Stimulated activated effector memory CD8-positive, alpha-beta T cell treated with anti-CD3 and anti-CD28 coated beads, Interleukin-12 subunit alpha, Interleukin-12 subunit beta, amount 100 ng/mL, for 72 hours (primary cell): Measurements from ENCODE around the gene PTPN9.
A peak's percentile ranks its signal among the peaks of the same experiment; 100 is the strongest.
"Not testable (repeated sequence)": the region's sequence is repeated elsewhere in the genome, so short reads cannot be mapped to it uniquely, and the experiment has no call there.

Experiments
- ATAC-seq: fragments of 150-1000 bp; cut with Tn5 transposase; 2 replicates; pipeline ENCODE4 v1.10.0; 2021
- DNase-seq, 2 donors: peaks; one replicate each; pipeline ENCODE4 v3.0.0; 2021 to 2022; ENCODE audit warnings: low spot score in 2 of 2
- H3K27ac Mint-ChIP-seq: one replicate; pipeline ENCODE4 v1.8.0; 2022; ENCODE audit warnings: mild to moderate bottlenecking, mixed read lengths
- H3K36me3 Mint-ChIP-seq: one replicate; pipeline ENCODE4 v1.8.0; 2022; ENCODE audit warnings: mild to moderate bottlenecking, mixed read lengths
- H3K4me1 Mint-ChIP-seq: one replicate; pipeline ENCODE4 v1.8.0; 2022; ENCODE audit warnings: mixed read lengths
- H3K4me3 Mint-ChIP-seq: one replicate; pipeline ENCODE4 v1.8.0; 2022; ENCODE audit warnings: mild to moderate bottlenecking, mixed read lengths
- H3K9me3 Mint-ChIP-seq: one replicate; pipeline ENCODE4 v1.8.0; 2022; ENCODE audit warnings: mixed read lengths

PTPN9 gene

DNA sequence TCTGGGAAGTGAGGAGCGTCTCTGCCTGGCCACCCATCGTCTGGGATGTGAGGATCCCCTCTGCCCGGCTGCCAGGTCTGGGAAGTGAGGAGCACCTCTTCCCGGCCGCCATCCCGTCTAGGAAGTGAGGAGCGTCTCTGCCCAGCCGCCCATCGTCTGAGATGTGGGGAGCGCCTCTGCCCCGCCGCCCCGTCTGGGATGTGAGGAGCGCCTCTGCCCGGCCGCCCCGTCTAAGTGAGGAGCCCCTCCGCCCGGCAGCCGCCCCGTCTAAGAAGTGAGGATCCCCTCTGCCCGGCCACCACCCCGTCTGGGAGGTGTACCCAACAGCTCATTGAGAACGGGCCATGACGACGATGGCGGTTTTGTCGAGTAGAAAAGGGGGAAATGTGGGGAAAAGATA lies 20.2 kb downstream of the PTPN9 start:
- H3K4me3 Mint-ChIP-seq, result not testable (repeated sequence)

GRCh38 chr15:75554717-75555116 lies 24.4 kb downstream of the PTPN9 start:
- Mint-ChIP-seq H3K4me1 (peaks cover 6% of the 10 kb centered on the region), H3K36me3 (peaks cover 11% of the 10 kb centered on the region), H3K9me3 (no peaks in the 10 kb centered on the region), H3K4me3 (no peak overlapping the region), H3K27ac (no peak overlapping the region)
- ATAC-seq, result no peak
- DNase-seq, result no peak

More for the DNA sequence above, 20.2 kb downstream of the PTPN9 start:
- not testable (repeated sequence) for H3K9me3 Mint-ChIP-seq, H3K27ac Mint-ChIP-seq, H3K36me3 Mint-ChIP-seq, H3K4me1 Mint-ChIP-seq, ATAC-seq, DNase-seq

DNA sequence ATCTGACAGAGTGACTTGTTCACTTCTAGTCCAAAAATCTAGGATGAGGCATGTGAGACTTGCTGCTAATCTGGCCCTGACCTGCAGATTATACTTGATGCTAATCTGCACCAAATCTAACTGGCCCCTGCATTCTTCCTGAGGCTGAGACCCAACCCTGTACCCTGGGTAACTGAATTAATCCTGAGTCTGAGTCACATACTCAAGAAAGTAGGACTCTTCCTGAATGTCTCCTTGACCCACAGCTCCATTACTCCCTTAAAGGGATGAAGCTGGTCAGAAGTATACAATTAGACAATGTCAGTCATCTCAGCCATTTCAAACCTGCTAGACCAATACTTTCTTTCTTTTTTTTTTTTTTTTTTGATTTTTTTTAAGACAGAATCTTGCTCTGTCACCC lies 25.5 kb downstream of the PTPN9 start:
- no peaks in the 10 kb centered on the region for H3K9me3 Mint-ChIP-seq
- no peak for ATAC-seq

GRCh38 chr15:75551091-75551490 lies 28.0 kb downstream of the PTPN9 start:
- no peaks in the 10 kb centered on the region for H3K9me3 Mint-ChIP-seq
- DNase-seq, result no peak
- no peak overlapping the region for H3K4me3 Mint-ChIP-seq
- peaks cover 6% of the 10 kb centered on the region for H3K36me3 Mint-ChIP-seq
- no peak for ATAC-seq
- no peak overlapping the region for H3K27ac Mint-ChIP-seq
- H3K4me1 Mint-ChIP-seq, result peaks cover 6% of the 10 kb centered on the region

More for the DNA sequence above, 25.5 kb downstream of the PTPN9 start:
- no peak for DNase-seq
- H3K4me3 Mint-ChIP-seq, result no peak overlapping the region
- H3K4me1 Mint-ChIP-seq, result peaks cover 6% of the 10 kb centered on the region
- no peak overlapping the region for H3K27ac Mint-ChIP-seq
- H3K36me3 Mint-ChIP-seq, result peaks cover 6% of the 10 kb centered on the region

DNA sequence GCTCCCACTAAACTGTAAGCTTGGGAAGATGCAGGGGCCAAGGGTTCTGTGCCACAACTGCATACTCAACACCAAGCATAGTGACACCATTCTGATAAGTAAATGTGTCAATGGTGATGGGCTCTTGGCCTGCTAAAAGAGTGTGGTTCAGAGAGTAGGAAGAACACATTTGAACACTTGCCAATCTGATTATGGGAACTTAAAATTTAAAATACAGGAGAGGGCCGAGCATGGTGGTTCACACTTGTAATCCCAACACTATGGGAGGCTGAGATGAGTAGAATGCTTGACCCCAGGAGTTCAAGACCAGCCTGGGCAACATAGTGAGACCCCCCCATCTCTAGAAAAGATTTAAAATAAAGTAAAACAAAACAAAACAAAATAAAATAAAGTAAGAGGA lies 34.1 kb downstream of the PTPN9 start:
- no peaks in the 10 kb centered on the region for H3K9me3 Mint-ChIP-seq
- H3K4me1 Mint-ChIP-seq, result peaks cover 21% of the 10 kb centered on the region
- ATAC-seq, result no peak
- H3K4me3 Mint-ChIP-seq, result no peak overlapping the region
- DNase-seq, result no peak
- H3K36me3 Mint-ChIP-seq, result no peaks in the 10 kb centered on the region
- peak overlapping the region; percentile 12 for H3K27ac Mint-ChIP-seq

- Mint-ChIP-seq H3K4me1 (peaks cover 21% of the 10 kb centered on the region), H3K9me3 (no peaks in the 10 kb centered on the region), H3K36me3 (no peaks in the 10 kb centered on the region), H3K4me3 (no peak overlapping the region), H3K27ac (peak overlapping the region; percentile 13)
- no peak for DNase-seq
- ATAC-seq, result peak; percentile 39
These were observed 34.8 kb downstream of the PTPN9 start for GRCh38 chr15:75544359-75544758.

DNA sequence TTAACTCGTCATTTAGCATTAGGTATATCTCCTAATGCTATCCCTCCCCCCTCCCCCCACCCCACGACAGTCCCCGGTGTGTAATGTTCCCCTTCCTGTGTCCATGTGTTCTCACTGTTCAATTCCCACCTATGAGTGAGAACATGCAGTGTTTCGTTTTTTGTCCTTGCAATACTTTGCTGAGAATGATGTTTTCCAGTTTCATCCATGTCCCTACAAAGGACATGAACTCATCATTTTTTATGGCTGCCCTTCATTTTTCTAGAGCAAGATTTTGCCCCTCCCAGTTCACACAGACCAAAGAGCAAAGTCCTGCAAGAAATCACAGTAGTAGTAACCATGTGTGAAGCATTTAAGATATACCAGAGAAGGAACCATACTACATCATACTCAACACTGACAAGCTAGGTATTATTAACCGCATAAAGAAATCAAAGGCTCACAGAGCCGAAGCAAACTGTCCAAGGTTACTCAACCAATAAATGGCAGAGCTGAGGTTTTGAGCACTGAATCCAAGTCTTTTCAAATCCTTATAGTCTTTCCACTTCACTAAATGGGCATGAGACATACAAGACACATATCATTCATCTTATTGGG lies 36.1 kb downstream of the PTPN9 start:
- DNase-seq, H3K9me3 Mint-ChIP-seq, H3K4me3 Mint-ChIP-seq, H3K27ac Mint-ChIP-seq, H3K36me3 Mint-ChIP-seq, ATAC-seq: not testable (repeated sequence)
- H3K4me1 Mint-ChIP-seq, result peaks cover 21% of the 10 kb centered on the region

DNA sequence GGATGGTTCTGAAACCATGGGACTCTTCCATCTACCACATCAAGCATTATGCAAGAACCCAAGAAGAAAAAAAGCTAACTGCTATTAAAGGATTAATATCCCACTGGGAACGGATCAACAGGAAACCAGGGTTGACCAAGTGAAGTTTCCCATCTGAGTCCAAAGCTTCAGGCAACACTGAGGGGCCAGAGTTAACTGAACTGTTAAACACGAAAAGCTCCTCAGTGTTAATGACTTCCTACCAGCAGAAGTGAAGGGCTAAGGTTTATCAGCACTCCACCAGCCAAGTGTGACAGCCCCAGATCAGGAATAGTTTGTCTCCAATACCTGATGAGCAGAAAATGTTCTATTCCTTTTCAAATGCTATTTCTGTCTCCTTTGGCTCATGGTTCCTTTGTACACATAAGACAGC lies 36.7 kb downstream of the PTPN9 start:
- DNase-seq (no peak), ATAC-seq (no peak)
- H3K36me3 Mint-ChIP-seq, result peaks cover under 1% of the 10 kb centered on the region
- peaks cover 21% of the 10 kb centered on the region for H3K4me1 Mint-ChIP-seq
- no peak overlapping the region for H3K4me3 Mint-ChIP-seq
- no peaks in the 10 kb centered on the region for H3K9me3 Mint-ChIP-seq
- no peak overlapping the region for H3K27ac Mint-ChIP-seq

DNA sequence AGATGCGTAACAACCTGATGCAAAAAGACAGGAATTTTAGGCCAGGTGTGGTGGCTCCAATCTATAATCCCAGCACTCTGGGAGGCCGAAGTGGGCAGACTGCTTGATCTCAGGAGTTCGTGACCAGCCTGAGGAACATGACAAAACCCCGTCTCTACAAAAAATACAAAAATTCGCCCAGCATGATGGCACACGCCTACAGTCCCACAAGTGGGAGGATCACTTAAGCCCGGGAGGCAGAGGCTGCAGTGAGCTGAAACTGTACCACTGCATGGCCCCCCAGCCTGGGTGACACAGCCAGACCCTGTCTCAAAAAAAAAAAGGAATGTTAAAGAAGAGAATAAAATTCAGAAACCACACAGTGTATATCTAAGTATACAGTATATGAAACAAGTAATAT lies 40.7 kb downstream of the PTPN9 start:
- Mint-ChIP-seq H3K36me3 (peaks cover 14% of the 10 kb centered on the region), H3K9me3 (no peaks in the 10 kb centered on the region), H3K27ac (no peak overlapping the region), H3K4me3 (no peak overlapping the region), H3K4me1 (peaks cover 6% of the 10 kb centered on the region)
- ATAC-seq, result no peak
- DNase-seq, result no peak

DNA sequence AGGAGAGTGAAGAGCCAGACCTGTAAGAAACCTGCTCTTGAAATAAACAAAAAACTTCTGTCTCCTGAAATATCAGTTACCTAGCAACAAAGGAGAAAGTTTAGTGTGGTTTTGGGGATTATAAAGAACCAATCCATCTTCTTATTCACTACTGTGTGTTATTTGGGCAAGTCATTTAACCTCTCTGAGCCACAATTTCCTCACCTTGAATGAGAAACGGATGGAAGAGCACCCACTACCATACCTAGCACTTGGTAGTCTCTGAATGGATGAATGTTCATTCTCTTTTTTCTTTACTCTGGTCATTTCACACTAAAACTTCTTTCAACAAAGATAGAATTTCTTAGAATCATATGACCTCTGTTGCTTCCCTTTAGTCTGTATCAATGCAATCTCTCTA lies 45.2 kb downstream of the PTPN9 start:
- no peak overlapping the region for H3K4me3 Mint-ChIP-seq
- peaks cover 16% of the 10 kb centered on the region for H3K36me3 Mint-ChIP-seq
- no peaks in the 10 kb centered on the region for H3K9me3 Mint-ChIP-seq
- DNase-seq, result no peak
- H3K4me1 Mint-ChIP-seq, result peaks cover 16% of the 10 kb centered on the region
- peak overlapping the region; percentile 51 for H3K27ac Mint-ChIP-seq
- peak; percentile 46 for ATAC-seq

- Mint-ChIP-seq H3K36me3 (peaks cover 23% of the 10 kb centered on the region), H3K4me1 (peaks cover 16% of the 10 kb centered on the region), H3K27ac (peak overlapping the region; percentile 51), H3K9me3 (no peaks in the 10 kb centered on the region), H3K4me3 (no peak overlapping the region)
- DNase-seq, result no peak
- no peak for ATAC-seq
These were observed 46.5 kb downstream of the PTPN9 start for GRCh38 chr15:75532413-75533250.

DNA sequence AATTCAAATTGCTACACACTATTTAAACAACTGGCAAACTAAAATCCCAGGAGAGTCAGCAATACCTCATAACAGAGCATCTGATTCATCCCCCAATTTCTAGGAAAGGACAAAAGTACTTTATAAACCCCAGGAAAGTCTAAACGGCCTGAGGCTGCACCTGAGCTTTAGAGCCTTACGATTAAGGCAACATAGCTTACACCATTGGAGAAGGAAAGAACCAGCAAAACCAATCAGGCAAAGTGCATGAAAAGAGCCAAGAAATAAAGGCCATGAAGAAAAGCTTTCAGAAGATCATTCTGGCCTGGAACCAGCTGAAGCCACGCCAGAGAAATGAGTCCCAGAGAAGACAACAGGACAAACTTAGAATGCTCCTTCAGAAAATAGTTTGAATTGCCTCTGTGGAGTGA lies 48.1 kb downstream of the PTPN9 start:
- no peak for ATAC-seq
- Mint-ChIP-seq H3K27ac (peak overlapping the region; percentile 5), H3K4me1 (peaks cover 16% of the 10 kb centered on the region), H3K4me3 (no peak overlapping the region), H3K36me3 (peaks cover 23% of the 10 kb centered on the region), H3K9me3 (no peaks in the 10 kb centered on the region)
- DNase-seq, result no peak

DNA sequence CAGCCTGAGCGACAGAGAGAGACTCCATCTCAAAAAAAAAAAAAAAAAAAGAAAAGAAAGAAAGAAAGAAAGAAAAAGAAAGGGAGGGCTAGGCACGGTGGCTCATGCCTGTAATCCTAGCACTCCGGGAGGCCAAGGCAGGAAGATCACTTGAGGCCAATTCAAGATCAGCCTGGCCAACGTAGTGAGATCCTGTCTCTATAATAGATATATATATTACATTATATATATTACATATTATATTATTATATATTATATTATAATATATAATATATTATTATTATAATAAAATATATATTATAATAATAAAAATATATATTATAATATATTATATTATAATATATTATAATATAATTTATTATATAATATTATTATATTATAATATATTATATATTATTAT lies 48.9 kb downstream of the PTPN9 start:
- DNase-seq (no peak), ATAC-seq (no peak)
- Mint-ChIP-seq H3K4me3 (no peak overlapping the region), H3K36me3 (peaks cover 32% of the 10 kb centered on the region), H3K27ac (no peak overlapping the region), H3K4me1 (peaks cover 16% of the 10 kb centered on the region), H3K9me3 (no peaks in the 10 kb centered on the region)

GRCh38 chr15:75525756-75526155 lies 53.4 kb downstream of the PTPN9 start:
- not testable (repeated sequence) for H3K4me1 Mint-ChIP-seq, H3K4me3 Mint-ChIP-seq, H3K9me3 Mint-ChIP-seq, DNase-seq, ATAC-seq
- H3K27ac Mint-ChIP-seq, result peak overlapping the region; percentile 22
- peaks cover 73% of the 10 kb centered on the region for H3K36me3 Mint-ChIP-seq

- Mint-ChIP-seq H3K36me3 (peaks cover 92% of the 10 kb centered on the region), H3K9me3 (no peaks in the 10 kb centered on the region), H3K4me3 (no peak overlapping the region), H3K4me1 (no peaks in the 10 kb centered on the region), H3K27ac (peak overlapping the region; percentile 71)
- no peak for ATAC-seq
- no peak for DNase-seq
These were observed 56.1 kb downstream of the PTPN9 start for GRCh38 chr15:75523011-75523410.

DNA sequence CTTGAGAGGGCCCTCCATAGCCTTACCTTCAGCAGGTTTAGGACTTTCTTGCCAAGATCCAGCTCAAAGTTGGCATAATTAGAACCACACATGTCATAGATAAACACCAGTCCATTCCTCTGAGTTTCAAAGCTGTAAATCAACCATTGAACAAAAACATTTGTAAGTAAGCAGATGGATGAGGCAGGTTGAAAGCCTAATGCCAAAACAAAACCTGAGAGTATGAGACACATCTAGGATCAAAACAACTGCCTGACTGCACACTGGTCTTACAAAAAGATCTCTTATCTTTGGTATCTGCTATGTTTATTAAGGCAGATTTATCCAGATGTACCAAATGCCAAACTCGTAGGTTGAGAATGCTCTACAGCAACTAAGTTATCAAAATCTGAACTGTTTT lies 61.9 kb downstream of the PTPN9 start:
- DNase-seq (no peak), ATAC-seq (no peak)
- Mint-ChIP-seq H3K36me3 (peaks cover 100% of the 10 kb centered on the region), H3K4me3 (no peak overlapping the region), H3K27ac (no peak overlapping the region), H3K9me3 (no peaks in the 10 kb centered on the region), H3K4me1 (no peaks in the 10 kb centered on the region)
